OCI-LY7 (cell line): Measurements from ENCODE around the gene PRRT1B. TPM values are rescaled to one million over a fixed set of nuclear protein-coding genes. Genes with fewer than 3 reads are reported as not detected.
"Not testable (repeated sequence)": the region's sequence is repeated elsewhere in the genome, so short reads cannot be mapped to it uniquely, and the experiment has no call there.

Experiments
- BruUV-seq: library from RNA; stranded (reverse); fragments of 400-500 nt; replicated peaks from 2 replicates; lab custom pipeline; 2021; lab: Mats Ljungman, UMichigan
- CTCF ChIA-PET: fragments of 300-600 bp; sonication (Branson Sonifier 250); formaldehyde crosslinking; loops from one replicate; lab custom pipeline; 2022; ENCODE audit warnings: antibody characterized with exemption; ENCODE audit not compliant: unreplicated experiment; lab: Charles Lee
- POLR2A ChIA-PET: fragments of 300-600 bp; sonication (Branson Sonifier 250); formaldehyde crosslinking; loops from one replicate; lab custom pipeline; 2022; ENCODE audit warnings: antibody characterized with exemption; lab: Charles Lee
- DNase-seq: peaks from one replicate; pipeline ENCODE4 v3.0.0-alpha.2; 2015; ENCODE audit warnings: low spot score
- H2AFZ ChIP-seq: fragments of 200-600 bp; sonication (generic), shearing (Covaris generic); 2 replicates; pipeline ENCODE4 v1.6.1; 2014; ENCODE audit warnings: mild to moderate bottlenecking, antibody characterized with exemption, low read length, moderate library complexity
- H3K27ac ChIP-seq: fragments of 200-600 bp; sonication (generic); 2 replicates; pipeline ENCODE4 v1.5.1; 2014; ENCODE audit warnings: mixed run types, low read depth, mild to moderate bottlenecking, moderate library complexity, low read length, inconsistent platforms; ENCODE audit not compliant: poor library complexity, severe bottlenecking
- H3K36me3 ChIP-seq: fragments of 200-600 bp; sonication (generic); 2 replicates; pipeline ENCODE4 v1.6.1; 2014; ENCODE audit warnings: mild to moderate bottlenecking, antibody characterized with exemption, low read length, moderate library complexity, mixed read lengths; ENCODE audit not compliant: insufficient read depth
- H3K4me1 ChIP-seq: fragments of 200-600 bp; sonication (generic); 2 replicates; pipeline ENCODE4 v1.5.1; 2014; ENCODE audit warnings: mild to moderate bottlenecking, low read length; ENCODE audit not compliant: insufficient read depth, poor library complexity, severe bottlenecking
- H3K4me2 ChIP-seq: fragments of 200-600 bp; sonication (generic); 2 replicates; pipeline ENCODE4 v1.6.1; 2014; ENCODE audit warnings: mild to moderate bottlenecking, low read length
- H3K4me3 ChIP-seq: fragments of 200-600 bp; sonication (generic); 2 replicates; pipeline ENCODE4 v1.5.1; 2014; ENCODE audit warnings: mild to moderate bottlenecking, low read depth, low read length; ENCODE audit not compliant: poor library complexity, severe bottlenecking
- H3K79me2 ChIP-seq: fragments of 200-600 bp; sonication (generic); 2 replicates; pipeline ENCODE4 v1.6.1; 2016; ENCODE audit warnings: low read depth, mild to moderate bottlenecking, low read length, moderate library complexity, mixed read lengths; ENCODE audit not compliant: insufficient read depth
- H3K9me2 ChIP-seq: fragments of 200-600 bp; sonication (generic); 2 replicates; pipeline ENCODE4 v1.6.1; 2016; ENCODE audit warnings: mild to moderate bottlenecking, low read length, mixed read lengths; ENCODE audit not compliant: insufficient read depth
- H3K9me3 ChIP-seq: fragments of 200-600 bp; sonication (generic); 2 replicates; pipeline ENCODE4 v1.6.1; 2014; ENCODE audit warnings: mild to moderate bottlenecking, mixed run types, low read length, mixed read lengths
- H4K20me1 ChIP-seq: fragments of 200-600 bp; sonication (generic); 2 replicates; pipeline ENCODE4 v1.6.1; 2014; ENCODE audit warnings: mild to moderate bottlenecking, antibody characterized with exemption, low read length, moderate library complexity, mixed read lengths; ENCODE audit not compliant: insufficient read depth
- EZH2phosphoT487 ChIP-seq: fragments of 200-600 bp; sonication (generic); IDR thresholded peaks from 2 replicates; pipeline ENCODE4 v1.6.1; 2018; ENCODE audit warnings: low read depth, borderline replicate concordance, mild to moderate bottlenecking, mixed run types, antibody characterized with exemption, low read length, moderate library complexity, mixed read lengths
- intact Hi-C: fragments of 100-400 bp; cut with micrococcal nuclease; formaldehyde crosslinking; loops from one replicate; pipeline ENCODE4 v1.10.0; 2022; ENCODE audit not compliant: unreplicated experiment
- total RNA-seq, 2 experiments: library from RNA; depleted of rRNA in 1 of 2; stranded (reverse); fragments of >200 nt in 1 of 2; shearing (Covaris generic) in 1 of 2; gene quantifications; 2 replicates each; pipeline ENCODE4 v1.2.3, GENCODE V29; 2014 to 2022
- TF ChIP-seq, protein P1 (sequence below): fragments of 200-600 bp; sonication (generic); conservative IDR thresholded peaks from 2 replicates; pipeline ENCODE4 v1.5.1; 2014; ENCODE audit warnings: mild to moderate bottlenecking, antibody characterized with exemption, low read length, moderate library complexity, mixed read lengths

The PRRT1B gene
- total RNA-seq, 2 experiments from 2014 or later: not detected

DNA sequence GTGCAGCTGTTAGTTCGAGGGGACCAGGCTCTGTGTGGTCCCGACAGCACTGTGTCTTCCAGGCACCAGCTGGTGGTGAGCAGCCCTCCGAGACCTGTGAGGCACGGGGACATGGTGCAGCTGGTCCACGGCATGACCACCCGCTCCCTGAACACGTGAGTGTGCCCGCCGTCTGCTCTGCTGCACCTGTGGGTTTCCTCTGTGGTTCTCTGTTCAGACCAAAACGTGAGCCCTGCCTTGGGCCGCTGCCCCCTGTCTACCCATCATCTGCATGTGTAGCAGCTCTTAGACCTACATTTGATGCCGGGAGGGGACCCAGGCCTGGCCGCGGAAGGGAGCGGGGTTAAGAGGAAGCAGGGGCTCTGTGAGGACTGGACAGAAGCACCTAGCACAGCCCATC lies 32.1 kb upstream of the PRRT1B start:
- TF ChIP-seq, protein P1, sequence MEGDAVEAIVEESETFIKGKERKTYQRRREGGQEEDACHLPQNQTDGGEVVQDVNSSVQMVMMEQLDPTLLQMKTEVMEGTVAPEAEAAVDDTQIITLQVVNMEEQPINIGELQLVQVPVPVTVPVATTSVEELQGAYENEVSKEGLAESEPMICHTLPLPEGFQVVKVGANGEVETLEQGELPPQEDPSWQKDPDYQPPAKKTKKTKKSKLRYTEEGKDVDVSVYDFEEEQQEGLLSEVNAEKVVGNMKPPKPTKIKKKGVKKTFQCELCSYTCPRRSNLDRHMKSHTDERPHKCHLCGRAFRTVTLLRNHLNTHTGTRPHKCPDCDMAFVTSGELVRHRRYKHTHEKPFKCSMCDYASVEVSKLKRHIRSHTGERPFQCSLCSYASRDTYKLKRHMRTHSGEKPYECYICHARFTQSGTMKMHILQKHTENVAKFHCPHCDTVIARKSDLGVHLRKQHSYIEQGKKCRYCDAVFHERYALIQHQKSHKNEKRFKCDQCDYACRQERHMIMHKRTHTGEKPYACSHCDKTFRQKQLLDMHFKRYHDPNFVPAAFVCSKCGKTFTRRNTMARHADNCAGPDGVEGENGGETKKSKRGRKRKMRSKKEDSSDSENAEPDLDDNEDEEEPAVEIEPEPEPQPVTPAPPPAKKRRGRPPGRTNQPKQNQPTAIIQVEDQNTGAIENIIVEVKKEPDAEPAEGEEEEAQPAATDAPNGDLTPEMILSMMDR: no peak
- TF ChIP-seq EZH2phosphoT487: no peak
- peak; percentile 23 for DNase-seq
- H4K20me1 ChIP-seq: no peaks in the 10 kb centered on the region
- intact Hi-C loops: no loop called here
- ChIA-PET CTCF (no interaction called here), POLR2A (interaction anchor here (0.8 kb wide), 1 partner anchor 10 kb away, joined by 3 read pairs; no protein-coding TSS in a partner anchor)
- H3K79me2 ChIP-seq: no peaks in the 10 kb centered on the region
- H3K9me3 ChIP-seq: no peaks in the 10 kb centered on the region
- no peaks in the 10 kb centered on the region for H3K9me2 ChIP-seq
- H2AFZ ChIP-seq: no peak overlapping the region
- no peak overlapping the region for H3K4me3 ChIP-seq
- BruUV-seq: no TSS peak
- no peak overlapping the region for H3K27ac ChIP-seq
- H3K4me1 ChIP-seq: peaks cover 7% of the 10 kb centered on the region
- peaks cover 73% of the 10 kb centered on the region for H3K36me3 ChIP-seq
- no peak overlapping the region for H3K4me2 ChIP-seq

DNA sequence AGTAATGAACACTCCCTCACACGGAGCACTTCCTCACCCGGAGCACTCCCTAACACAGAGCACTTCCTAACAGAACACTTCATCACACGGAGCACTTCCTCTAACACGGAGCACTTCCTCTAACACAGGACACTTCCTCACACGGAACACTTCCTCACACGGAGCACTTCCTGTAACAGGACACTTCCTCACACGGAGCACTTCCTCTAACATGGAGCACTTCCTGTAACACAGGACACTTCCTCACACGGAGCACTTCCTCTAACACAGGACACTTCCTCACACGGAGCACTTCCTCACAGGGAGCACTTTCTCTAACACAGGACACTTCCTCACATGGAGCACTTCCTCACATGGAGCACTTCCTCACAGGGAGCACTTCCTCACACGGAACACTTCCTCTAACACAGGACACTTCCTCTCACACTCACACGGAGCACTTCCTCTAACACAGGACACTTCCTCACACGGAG lies 29.7 kb upstream of the PRRT1B start:
- H3K4me1 ChIP-seq, H3K79me2 ChIP-seq, H3K4me3 ChIP-seq, H2AFZ ChIP-seq, POLR2A ChIA-PET, DNase-seq, H3K9me2 ChIP-seq, intact Hi-C loops, CTCF ChIA-PET, H3K27ac ChIP-seq, H3K4me2 ChIP-seq, H4K20me1 ChIP-seq, H3K9me3 ChIP-seq, BruUV-seq: not testable (repeated sequence)
- H3K36me3 ChIP-seq: peaks cover 87% of the 10 kb centered on the region

DNA sequence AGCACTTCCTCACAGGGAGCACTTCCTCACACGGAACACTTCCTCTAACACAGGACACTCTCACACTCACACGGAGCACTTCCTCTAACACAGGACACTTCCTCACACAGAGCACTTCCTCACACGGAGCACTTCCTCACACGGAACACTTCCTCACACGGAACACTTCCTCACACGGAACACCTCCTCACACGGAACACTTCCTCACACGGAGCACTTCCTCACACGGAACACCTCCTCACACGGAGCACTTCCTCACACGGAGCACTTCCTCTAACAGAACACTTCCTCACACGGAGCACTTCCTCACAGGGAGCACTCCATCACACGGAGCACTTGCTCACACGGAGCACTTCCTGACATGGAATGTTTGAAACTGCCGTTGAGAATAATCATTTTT lies 29.2 kb upstream of the PRRT1B start:
- no peak overlapping the region for H3K4me3 ChIP-seq
- intact Hi-C loops: no loop called here
- no peaks in the 10 kb centered on the region for H3K9me3 ChIP-seq
- POLR2A ChIA-PET: no interaction called here
- no peaks in the 10 kb centered on the region for H3K9me2 ChIP-seq
- no peaks in the 10 kb centered on the region for H3K79me2 ChIP-seq
- H3K4me2 ChIP-seq: no peak overlapping the region
- CTCF ChIA-PET: no interaction called here
- TF ChIP-seq EZH2phosphoT487: no peak
- TF ChIP-seq, protein P1: no peak
- H2AFZ ChIP-seq: no peak overlapping the region
- peaks cover 87% of the 10 kb centered on the region for H3K36me3 ChIP-seq
- peaks cover 7% of the 10 kb centered on the region for H3K4me1 ChIP-seq
- H4K20me1 ChIP-seq: no peaks in the 10 kb centered on the region
- BruUV-seq: no TSS peak
- H3K27ac ChIP-seq: no peak overlapping the region
- no peak for DNase-seq
